ENCODE results near the gene JCHAIN. TPM values are rescaled to one million over a fixed set of nuclear protein-coding genes. Genes with fewer than 3 reads are reported as not detected.
"Not testable (repeated sequence)": the region's sequence is repeated elsewhere in the genome, so short reads cannot be mapped to it uniquely, and the experiment has no call there.

The JCHAIN gene
- total RNA-seq, 2 donors from 2014 or later = 0.49 TPM; not detected in 1

GRCh38 chr4:70704215-70704930, 38.1 kb upstream of the JCHAIN start:
- peak overlapping the region; percentile 91 to 93 for H3K4me3 Mint-ChIP-seq
- peaks cover 28% of the 10 kb centered on the region for H3K4me1 Mint-ChIP-seq (ENCODE audit: low read depth)
- H3K27me3 Mint-ChIP-seq (ENCODE audit: low read depth) = no peaks in the 10 kb centered on the region
- peaks cover 2 to 6% of the 10 kb centered on the region in 2 donors for H3K36me3 Mint-ChIP-seq (ENCODE audit: insufficient read depth in 2 of 2)
- ATAC-seq (replicated peaks in 1 of 2) (peak; percentile 67 to 71), DNase-seq (peak; percentile 71 to 76)
- H3K9me3 Mint-ChIP-seq = no peaks in the 10 kb centered on the region
- peak overlapping the region; percentile 89 for H3K27ac Mint-ChIP-seq

GRCh38 chr4:70703619-70704214, 37.4 kb upstream of the JCHAIN start:
- Mint-ChIP-seq H3K27me3 (ENCODE audit: low read depth) (no peaks in the 10 kb centered on the region), H3K27ac (peak overlapping the region; percentile 89)
- no peak for DNase-seq

GRCh38 chr4:70702592-70702991, 36.3 kb upstream of the JCHAIN start:
- not testable (repeated sequence) for H3K4me3 Mint-ChIP-seq; H3K9me3 Mint-ChIP-seq; ATAC-seq (replicated peaks in 1 of 2); H3K27ac Mint-ChIP-seq; H3K27me3 Mint-ChIP-seq (ENCODE audit: low read depth); DNase-seq; H3K36me3 Mint-ChIP-seq (ENCODE audit: insufficient read depth in 2 of 2)
- peaks cover 26% of the 10 kb centered on the region for H3K4me1 Mint-ChIP-seq (ENCODE audit: low read depth)

More at GRCh38 chr4:70703619-70704214, 37.4 kb upstream of the JCHAIN start:
- no peak for ATAC-seq (replicated peaks in 1 of 2)
- Mint-ChIP-seq H3K4me1 (ENCODE audit: low read depth) (peaks cover 26% of the 10 kb centered on the region), H3K4me3 (peak overlapping the region; percentile 91 to 93), H3K36me3 (ENCODE audit: insufficient read depth in 2 of 2) (peaks cover 2 to 6% of the 10 kb centered on the region in 2 donors), H3K9me3 (no peaks in the 10 kb centered on the region)

GRCh38 chr4:70701271-70701670, 35.0 kb upstream of the JCHAIN start:
- Mint-ChIP-seq H3K4me3 (no peak overlapping the region), H3K9me3 (no peaks in the 10 kb centered on the region), H3K27me3 (ENCODE audit: low read depth) (no peaks in the 10 kb centered on the region), H3K27ac (no peak overlapping the region), H3K36me3 (ENCODE audit: insufficient read depth in 2 of 2) (peaks cover 2 to 6% of the 10 kb centered on the region in 2 donors), H3K4me1 (ENCODE audit: low read depth) (peaks cover 17% of the 10 kb centered on the region)
- no peak for ATAC-seq (replicated peaks in 1 of 2)
- DNase-seq = no peak

GRCh38 chr4:70700712-70701111, 34.4 kb upstream of the JCHAIN start:
- no peaks in the 10 kb centered on the region for H3K9me3 Mint-ChIP-seq
- peaks cover 2 to 4% of the 10 kb centered on the region in 2 donors for H3K36me3 Mint-ChIP-seq (ENCODE audit: insufficient read depth in 2 of 2)
- DNase-seq (no peak), ATAC-seq (replicated peaks in 1 of 2) (no peak)
- H3K4me3 Mint-ChIP-seq = no peak overlapping the region
- no peaks in the 10 kb centered on the region for H3K27me3 Mint-ChIP-seq (ENCODE audit: low read depth)
- peaks cover 12% of the 10 kb centered on the region for H3K4me1 Mint-ChIP-seq (ENCODE audit: low read depth)
- no peak overlapping the region for H3K27ac Mint-ChIP-seq

GRCh38 chr4:70698435-70698834, 32.1 kb upstream of the JCHAIN start:
- not testable (repeated sequence) for DNase-seq; H3K4me1 Mint-ChIP-seq (ENCODE audit: low read depth); ATAC-seq (replicated peaks in 1 of 2); H3K27me3 Mint-ChIP-seq (ENCODE audit: low read depth); H3K4me3 Mint-ChIP-seq; H3K9me3 Mint-ChIP-seq; H3K27ac Mint-ChIP-seq; H3K36me3 Mint-ChIP-seq (ENCODE audit: insufficient read depth in 2 of 2)

GRCh38 chr4:70694633-70695032, 28.3 kb upstream of the JCHAIN start:
- not testable (repeated sequence) for H3K4me3 Mint-ChIP-seq; DNase-seq; H3K27me3 Mint-ChIP-seq (ENCODE audit: low read depth); H3K36me3 Mint-ChIP-seq (ENCODE audit: insufficient read depth in 2 of 2); H3K9me3 Mint-ChIP-seq; ATAC-seq (replicated peaks in 1 of 2); H3K27ac Mint-ChIP-seq
- H3K4me1 Mint-ChIP-seq (ENCODE audit: low read depth) = peaks cover 26% of the 10 kb centered on the region

GRCh38 chr4:70691661-70692060, 25.4 kb upstream of the JCHAIN start:
- DNase-seq (no peak), ATAC-seq (replicated peaks in 1 of 2) (no peak)
- H3K9me3 Mint-ChIP-seq = no peaks in the 10 kb centered on the region
- H3K4me1 Mint-ChIP-seq (ENCODE audit: low read depth) = peaks cover 43% of the 10 kb centered on the region
- peak overlapping the region; percentile 54 to 99 for H3K4me3 Mint-ChIP-seq
- no peaks in the 10 kb centered on the region for H3K27me3 Mint-ChIP-seq (ENCODE audit: low read depth)
- H3K36me3 Mint-ChIP-seq (ENCODE audit: insufficient read depth in 2 of 2) = peaks cover 11 to 17% of the 10 kb centered on the region in 2 donors
- peak overlapping the region; percentile 10 for H3K27ac Mint-ChIP-seq

- peaks cover 43% of the 10 kb centered on the region for H3K4me1 Mint-ChIP-seq (ENCODE audit: low read depth)
- H3K27ac Mint-ChIP-seq = peak overlapping the region; percentile 100
- H3K27me3 Mint-ChIP-seq (ENCODE audit: low read depth) = no peaks in the 10 kb centered on the region
- H3K9me3 Mint-ChIP-seq = no peaks in the 10 kb centered on the region
- H3K4me3 Mint-ChIP-seq = peak overlapping the region; percentile 97 to 99
- DNase-seq (peak in 1 of 2 donors; percentile 13), ATAC-seq (replicated peaks in 1 of 2) (peak; percentile 5 to 10)
- peaks cover 11 to 17% of the 10 kb centered on the region in 2 donors for H3K36me3 Mint-ChIP-seq (ENCODE audit: insufficient read depth in 2 of 2)
Measured at GRCh38 chr4:70688795-70689231, 22.5 kb upstream of the JCHAIN start.

- DNase-seq = peak; percentile 93
- H3K4me1 Mint-ChIP-seq (ENCODE audit: low read depth) = peaks cover 43% of the 10 kb centered on the region
- peak within 1 kb of the TSS; percentile 97 to 99 for H3K4me3 Mint-ChIP-seq
- H3K36me3 Mint-ChIP-seq (ENCODE audit: insufficient read depth in 2 of 2) = peaks cover 11 to 17% of the 10 kb centered on the region in 2 donors
- H3K27me3 Mint-ChIP-seq (ENCODE audit: low read depth) = no peaks in the 10 kb centered on the region
- H3K27ac Mint-ChIP-seq = peak within 1 kb of the TSS; percentile 100
- no peaks in the 10 kb centered on the region for H3K9me3 Mint-ChIP-seq
- peak; percentile 92 for ATAC-seq (replicated peaks in 1 of 2)
Measured at GRCh38 chr4:70687821-70688794, 21.8 kb upstream of the JCHAIN start, which contains the start of gene UTP3. TSS of gene UTP3 (plus strand) at chr4:70688532. CDS start at chr4:70688678, 146 bp downstream.

GRCh38 chr4:70687392-70687791, 21.1 kb upstream of the JCHAIN start:
- no peaks in the 10 kb centered on the region for H3K9me3 Mint-ChIP-seq
- peak overlapping the region; percentile 100 for H3K27ac Mint-ChIP-seq
- peak overlapping the region; percentile 97 to 99 for H3K4me3 Mint-ChIP-seq
- H3K36me3 Mint-ChIP-seq (ENCODE audit: insufficient read depth in 2 of 2) = peaks cover 11 to 17% of the 10 kb centered on the region in 2 donors
- no peaks in the 10 kb centered on the region for H3K27me3 Mint-ChIP-seq (ENCODE audit: low read depth)
- ATAC-seq (replicated peaks in 1 of 2) (no peak), DNase-seq (peak; percentile 19 to 28)
- peaks cover 43% of the 10 kb centered on the region for H3K4me1 Mint-ChIP-seq (ENCODE audit: low read depth)

- H3K27me3 Mint-ChIP-seq (ENCODE audit: low read depth); H3K36me3 Mint-ChIP-seq (ENCODE audit: insufficient read depth in 2 of 2); H3K9me3 Mint-ChIP-seq; H3K4me3 Mint-ChIP-seq; H3K27ac Mint-ChIP-seq; ATAC-seq (replicated peaks in 1 of 2); DNase-seq: not testable (repeated sequence)
- peaks cover 11% of the 10 kb centered on the region for H3K4me1 Mint-ChIP-seq (ENCODE audit: low read depth)
Measured at GRCh38 chr4:70682142-70682541, 15.8 kb upstream of the JCHAIN start.
